Measurements from ENCODE around the gene E2F2. TPM values are rescaled to one million over a fixed set of nuclear protein-coding genes. Genes with fewer than 3 reads are reported as not detected.

E2F2 gene
- total and polyA plus RNA-seq, 2 experiments from 2014 or later, result 0.78 to 3.4 TPM

DNA sequence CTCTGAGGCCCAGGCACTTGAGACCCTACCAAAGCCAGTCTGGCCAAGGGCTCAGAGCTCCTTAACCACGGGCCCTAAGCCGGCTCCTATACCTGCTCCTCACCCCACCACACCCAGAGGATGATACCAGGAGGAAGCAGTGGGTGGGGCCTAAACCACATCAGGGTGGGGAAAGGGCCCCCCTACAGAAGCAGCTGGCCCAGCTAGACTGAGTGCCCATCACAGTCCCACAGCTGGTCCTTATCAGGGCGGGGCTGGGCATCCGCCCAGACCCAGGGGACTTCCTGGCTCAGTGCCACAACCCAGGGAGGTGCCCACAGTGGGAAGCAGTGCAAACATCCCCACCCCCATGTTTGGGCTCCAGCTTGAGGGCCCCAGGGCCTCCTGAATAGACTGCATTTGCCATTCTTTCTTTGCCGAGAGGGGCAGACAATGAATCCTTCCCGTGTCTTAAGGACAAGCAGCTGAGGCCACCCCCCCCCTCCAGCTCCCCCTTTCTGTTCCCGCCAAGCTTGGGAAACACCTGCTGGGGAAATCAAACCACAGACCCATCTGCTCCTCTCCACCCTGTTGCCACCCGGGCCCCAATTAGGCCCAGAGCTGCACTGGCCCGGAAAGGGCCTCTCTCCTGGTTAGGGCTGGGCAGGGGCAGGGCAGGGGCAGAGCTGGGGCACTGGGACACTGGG is 6.2 kb downstream of the E2F2 start:
- DNase-seq (ENCODE audit: low spot score), result no peak
- H3K27me3 Mint-ChIP-seq (ENCODE audit: insufficient read depth, low read depth, poor library complexity), result peaks cover 17% of the 10 kb centered on the region
- H3F3A ChIP-seq (replicated peaks; ENCODE audit: low read depth), result no peaks in the 10 kb centered on the region
- H4K20me1 ChIP-seq (replicated peaks; ENCODE audit: insufficient read depth), result no peaks in the 10 kb centered on the region; the same call in 1 of the 2 replicates
- no peak overlapping the region for H3K4me3 ChIP-seq
- H3K27ac Mint-ChIP-seq, result no peak overlapping the region
- peaks cover 16% of the 10 kb centered on the region for H3K36me3 Mint-ChIP-seq (ENCODE audit: low read depth)
- H3K36me3 ChIP-seq (ENCODE audit: insufficient read depth), result no peaks in the 10 kb centered on the region
- H3K79me2 ChIP-seq (replicated peaks; ENCODE audit: insufficient read depth), result no peaks in the 10 kb centered on the region
- no peaks in the 10 kb centered on the region for H3K9me2 ChIP-seq (ENCODE audit: insufficient read depth)
- peaks cover 12% of the 10 kb centered on the region for H3K27me3 ChIP-seq (ENCODE audit: insufficient read depth)
- ATAC-seq, result peak; percentile 52
- H3K27ac ChIP-seq (ENCODE audit: low read depth), result no peak overlapping the region
- H3K4me2 ChIP-seq, result 0 out of 2 replicates have a peak overlapping the region, but pooled peaks have one; percentile 20
- TF ChIP-seq JUNB (IDR thresholded peaks at IDR 0.05; ENCODE audit: unreplicated experiment) (no peak), EZH2phosphoT487 (IDR thresholded peaks at IDR 0.05; ENCODE audit: unreplicated experiment) (no peak), ZNF114 (CRISPR knock-in tag; IDR thresholded peaks at IDR 0.05) (no peak), STAT1 (IDR thresholded peaks at IDR 0.05; ENCODE audit: unreplicated experiment) (no peak), REST (IDR thresholded peaks at IDR 0.05; ENCODE audit: unreplicated experiment) (no peak), CREB1 (CRISPR knock-in tag; IDR thresholded peaks at IDR 0.05; ENCODE audit: low read depth) (no peak), EZH2 (IDR thresholded peaks at IDR 0.05; ENCODE audit: low read depth, unreplicated experiment) (no peak), ZNF462 (CRISPR knock-in tag; IDR thresholded peaks at IDR 0.05) (no peak), CTCF (conservative IDR thresholded peaks at IDR 0.05; ENCODE audit: low read depth in 2 of 2) (no peak), NANOG (IDR thresholded peaks at IDR 0.05; ENCODE audit: borderline replicate concordance) (no peak), ZNF331 (CRISPR knock-in tag; IDR thresholded peaks at IDR 0.05; ENCODE audit: low read depth) (no peak), ETS1 (IDR thresholded peaks at IDR 0.05) (no peak), POLR2AphosphoS5 (IDR thresholded peaks at IDR 0.05; ENCODE audit: low read depth) (no peak)
- no peak overlapping the region for H3K4me3 Mint-ChIP-seq
- peaks cover 24% of the 10 kb centered on the region for H3K4me1 Mint-ChIP-seq
- no peak overlapping the region for H2AFZ ChIP-seq
- no peaks in the 10 kb centered on the region for H3K9me3 Mint-ChIP-seq
- H3K4me1 ChIP-seq (ENCODE audit: insufficient read depth), result peaks cover 20% of the 10 kb centered on the region

Data from GM23338 (cell line).